GM12874 (cell line): Measurements from ENCODE around the gene EYA2.

Source experiments
- CTCF ChIP-seq: IDR thresholded peaks from 2 replicates; pipeline ENCODE4 v1.5.1; 2011; ENCODE audit warnings: low read depth, mild to moderate bottlenecking, control low read depth, low read length, moderate library complexity; ENCODE audit not compliant: insufficient read depth

EYA2 gene

GRCh38 chr20:47129306-47129705 is 234.7 kb downstream of the EYA2 start:
- no peak for TF ChIP-seq CTCF

- no peak for TF ChIP-seq CTCF
Measured at GRCh38 chr20:47133809-47134456, 239.3 kb downstream of the EYA2 start.

- no peak for TF ChIP-seq CTCF
Measured at GRCh38 chr20:47136782-47137181, 242.1 kb downstream of the EYA2 start.

- TF ChIP-seq CTCF: no peak
Measured at GRCh38 chr20:47137231-47137870, 242.7 kb downstream of the EYA2 start.

- no peak for TF ChIP-seq CTCF
Measured at GRCh38 chr20:47139934-47140535, 245.4 kb downstream of the EYA2 start.

- no peak for TF ChIP-seq CTCF
Measured at GRCh38 chr20:47141350-47141921, 246.8 kb downstream of the EYA2 start.

- TF ChIP-seq CTCF: no peak
Measured at GRCh38 chr20:47141941-47142773, 247.5 kb downstream of the EYA2 start.
